Measurements from ENCODE around the gene ZGLP1.
"Not testable (repeated sequence)": the region's sequence is repeated elsewhere in the genome, so short reads cannot be mapped to it uniquely, and the experiment has no call there.

Gene ZGLP1

DNA sequence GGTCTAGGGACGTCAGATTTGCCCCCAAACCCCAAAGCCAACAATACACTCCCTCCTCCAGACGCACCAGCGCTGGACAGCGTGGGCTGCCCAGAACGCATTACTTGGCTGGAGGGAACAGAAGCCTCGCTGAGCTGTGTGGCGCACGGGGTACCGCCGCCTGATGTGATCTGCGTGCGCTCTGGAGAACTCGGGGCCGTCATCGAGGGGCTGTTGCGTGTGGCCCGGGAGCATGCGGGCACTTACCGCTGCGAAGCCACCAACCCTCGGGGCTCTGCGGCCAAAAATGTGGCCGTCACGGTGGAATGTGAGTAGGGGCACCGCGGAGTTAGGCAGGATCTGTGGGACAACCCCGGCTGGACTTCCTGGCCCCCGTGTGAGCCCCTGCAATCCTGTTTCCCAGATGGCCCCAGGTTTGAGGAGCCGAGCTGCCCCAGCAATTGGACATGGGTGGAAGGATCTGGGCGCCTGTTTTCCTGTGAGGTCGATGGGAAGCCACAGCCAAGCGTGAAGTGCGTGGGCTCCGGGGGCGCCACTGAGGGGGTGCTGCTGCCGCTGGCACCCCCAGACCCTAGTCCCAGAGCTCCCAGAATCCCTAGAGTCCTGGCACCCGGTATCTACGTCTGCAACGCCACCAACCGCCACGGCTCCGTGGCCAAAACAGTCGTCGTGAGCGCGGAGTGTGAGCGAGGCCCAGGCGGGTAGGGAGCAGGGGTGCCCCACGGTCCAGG lies 15.8 kb downstream of the ZGLP1 start:
- DNase-seq (ENCODE audit: low spot score): no peak

DNA sequence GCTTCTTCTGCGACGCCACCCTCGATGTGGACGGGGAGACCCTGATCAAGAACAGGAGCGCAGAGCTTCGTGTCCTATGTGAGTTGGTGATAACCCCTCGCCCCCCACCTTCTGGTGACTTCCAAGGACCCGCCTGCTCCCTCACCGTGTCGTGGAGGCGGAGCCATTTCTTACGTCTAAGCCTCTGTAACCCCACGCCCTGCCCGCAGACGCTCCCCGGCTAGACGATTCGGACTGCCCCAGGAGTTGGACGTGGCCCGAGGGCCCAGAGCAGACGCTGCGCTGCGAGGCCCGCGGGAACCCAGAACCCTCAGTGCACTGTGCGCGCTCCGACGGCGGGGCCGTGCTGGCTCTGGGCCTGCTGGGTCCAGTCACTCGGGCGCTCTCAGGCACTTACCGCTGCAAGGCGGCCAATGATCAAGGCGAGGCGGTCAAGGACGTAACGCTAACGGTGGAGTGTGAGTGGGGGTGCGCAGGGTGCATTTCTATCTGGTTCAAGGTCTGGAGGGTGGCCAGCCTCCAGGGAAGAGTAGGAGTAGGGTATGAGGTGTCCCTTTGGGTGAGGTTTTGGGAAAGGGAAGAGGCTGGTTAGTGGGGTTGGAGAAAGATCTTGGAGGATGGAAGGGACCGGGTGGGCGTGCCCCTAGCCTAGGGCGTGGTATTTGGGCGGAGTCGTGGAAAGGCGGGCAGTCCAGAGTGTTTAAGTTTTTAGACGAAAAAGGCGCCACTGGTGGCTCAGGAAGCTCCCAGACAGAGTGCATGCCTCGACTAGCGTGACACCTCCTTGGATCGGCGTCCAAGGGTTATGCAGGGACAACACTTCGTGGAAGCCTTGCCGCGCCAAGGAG lies 16.6 kb downstream of the ZGLP1 start:
- DNase-seq (ENCODE audit: low spot score): no peak

DNA sequence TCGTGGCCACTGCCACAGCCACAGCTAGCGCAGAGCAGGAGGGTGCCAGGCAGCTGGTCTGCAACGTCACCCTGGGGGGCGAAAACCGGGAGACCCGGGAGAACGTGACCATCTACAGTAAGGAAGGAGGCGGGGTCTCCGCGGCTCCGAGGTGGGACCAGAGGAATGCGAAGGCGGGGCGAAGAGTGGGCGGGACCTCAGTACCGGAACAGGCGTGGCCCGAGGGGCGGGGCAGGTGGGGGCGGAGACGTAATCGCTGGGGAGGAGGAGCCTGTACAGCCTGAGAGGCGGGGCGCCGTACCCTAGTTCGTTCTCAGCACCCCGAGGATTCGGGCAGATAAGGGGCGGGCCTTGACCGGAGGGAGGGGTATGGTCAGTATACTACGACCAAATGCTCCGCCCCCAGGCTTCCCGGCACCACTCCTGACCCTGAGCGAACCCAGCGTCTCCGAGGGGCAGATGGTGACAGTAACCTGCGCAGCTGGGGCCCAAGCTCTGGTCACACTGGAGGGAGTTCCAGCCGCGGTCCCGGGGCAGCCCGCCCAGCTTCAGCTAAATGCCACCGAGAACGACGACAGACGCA lies 17.3 kb downstream of the ZGLP1 start:
- peak; percentile 79 for DNase-seq (ENCODE audit: low spot score)

DNA sequence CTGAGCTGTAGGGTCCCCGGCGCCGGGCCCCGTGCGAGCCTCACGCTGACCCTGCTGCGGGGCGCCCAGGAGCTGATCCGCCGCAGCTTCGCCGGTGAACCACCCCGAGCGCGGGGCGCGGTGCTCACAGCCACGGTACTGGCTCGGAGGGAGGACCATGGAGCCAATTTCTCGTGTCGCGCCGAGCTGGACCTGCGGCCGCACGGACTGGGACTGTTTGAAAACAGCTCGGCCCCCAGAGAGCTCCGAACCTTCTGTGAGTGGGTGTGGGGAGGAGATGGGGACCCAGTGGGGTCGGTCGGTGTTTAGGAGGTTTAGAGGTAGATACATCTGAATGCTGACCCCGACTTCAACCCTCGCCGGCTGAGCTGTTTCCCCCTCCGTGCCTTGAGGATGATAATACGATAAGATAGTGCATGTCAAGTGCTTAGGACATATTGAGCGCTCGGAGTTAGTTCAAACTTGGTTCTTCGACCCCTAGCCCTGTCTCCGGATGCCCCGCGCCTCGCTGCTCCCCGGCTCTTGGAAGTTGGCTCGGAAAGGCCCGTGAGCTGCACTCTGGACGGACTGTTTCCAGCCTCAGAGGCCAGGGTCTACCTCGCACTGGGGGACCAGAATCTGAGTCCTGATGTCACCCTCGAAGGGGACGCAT lies 17.9 kb downstream of the ZGLP1 start:
- DNase-seq (ENCODE audit: low spot score): no peak

DNA sequence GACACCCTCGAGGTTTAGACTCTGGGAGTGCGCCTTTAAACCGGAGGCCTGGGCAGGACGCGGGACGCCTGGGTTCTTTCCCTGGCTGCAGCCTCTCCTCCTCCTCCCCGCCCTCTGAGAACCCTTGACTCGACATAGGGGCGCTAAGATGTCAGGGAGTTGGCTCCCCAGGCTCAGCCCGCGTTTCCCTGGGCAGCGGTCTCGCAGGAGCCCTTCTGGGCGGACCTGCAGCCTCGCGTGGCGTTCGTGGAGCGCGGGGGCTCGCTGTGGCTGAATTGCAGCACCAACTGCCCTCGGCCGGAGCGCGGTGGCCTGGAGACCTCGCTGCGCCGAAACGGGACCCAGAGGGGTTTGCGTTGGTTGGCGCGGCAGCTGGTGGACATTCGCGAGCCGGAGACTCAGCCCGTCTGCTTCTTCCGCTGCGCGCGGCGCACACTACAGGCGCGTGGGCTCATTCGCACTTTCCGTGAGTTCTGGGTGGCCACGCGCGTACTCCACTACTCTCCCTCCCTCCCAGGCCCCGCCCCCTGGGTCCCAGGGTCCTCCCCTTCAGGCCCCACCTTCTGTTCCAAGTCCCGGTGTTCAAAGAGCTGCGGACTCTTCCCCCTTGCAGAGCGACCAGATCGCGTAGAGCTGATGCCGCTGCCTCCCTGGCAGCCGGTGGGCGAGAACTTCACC lies 18.6 kb downstream of the ZGLP1 start:
- no peak for DNase-seq (ENCODE audit: low spot score)

DNA sequence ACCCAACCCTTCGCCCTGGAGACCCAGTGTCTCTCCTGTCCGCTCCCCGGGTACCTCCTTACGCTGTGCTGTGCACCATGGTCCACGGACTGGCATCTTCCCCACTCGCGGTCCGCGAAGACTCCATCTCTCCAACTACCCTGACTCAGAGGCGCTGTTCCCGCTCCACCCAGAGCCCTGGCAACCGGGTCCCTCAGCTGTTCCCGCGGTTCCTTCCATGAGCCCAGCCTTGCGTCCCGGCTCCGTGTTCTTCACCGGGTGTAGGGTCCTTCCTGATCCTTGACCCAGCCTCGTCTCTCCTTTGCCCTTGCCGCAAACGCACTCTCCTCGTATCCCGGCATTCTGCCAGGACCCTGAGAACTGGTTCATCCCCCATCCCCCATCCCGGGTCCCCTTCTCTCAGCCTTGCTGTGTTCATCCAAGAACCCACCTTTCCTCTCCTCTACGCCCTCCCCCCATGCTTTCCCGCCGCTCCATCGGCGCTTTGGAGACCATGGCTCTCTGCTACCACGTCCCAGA lies 19.2 kb downstream of the ZGLP1 start:
- DNase-seq (ENCODE audit: low spot score): no peak

DNA sequence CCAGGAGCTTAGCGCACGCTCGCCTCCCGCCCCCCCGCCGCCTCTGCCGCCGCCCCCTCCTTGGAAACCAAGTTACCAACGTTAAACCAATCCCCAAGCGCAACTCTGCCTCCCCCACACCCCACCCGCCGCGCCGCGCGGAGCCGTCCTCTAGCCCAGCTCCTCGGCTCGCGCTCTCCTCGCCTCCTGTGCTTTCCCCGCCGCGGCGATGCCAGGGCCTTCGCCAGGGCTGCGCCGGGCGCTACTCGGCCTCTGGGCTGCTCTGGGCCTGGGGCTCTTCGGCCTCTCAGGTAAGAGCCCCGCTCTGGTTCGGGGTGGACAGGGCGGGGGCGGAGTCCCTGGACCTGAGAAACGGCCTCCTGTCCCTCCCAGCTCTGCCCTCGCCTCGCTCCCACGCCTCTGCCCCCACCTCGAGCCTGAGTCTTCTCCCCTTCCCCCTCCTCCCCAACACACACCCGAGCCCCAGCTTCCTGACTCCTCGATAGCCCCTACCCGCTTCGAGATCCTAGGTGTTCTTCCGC lies 19.7 kb downstream of the ZGLP1 start, which contains the start of gene ICAM5:
Gene ICAM5, plus strand, starts transcription at position 117 of the 521 bp plus-strand sequence. Its CDS starts 92 bp downstream, at position 209.
- no peak for DNase-seq (ENCODE audit: low spot score)

DNA sequence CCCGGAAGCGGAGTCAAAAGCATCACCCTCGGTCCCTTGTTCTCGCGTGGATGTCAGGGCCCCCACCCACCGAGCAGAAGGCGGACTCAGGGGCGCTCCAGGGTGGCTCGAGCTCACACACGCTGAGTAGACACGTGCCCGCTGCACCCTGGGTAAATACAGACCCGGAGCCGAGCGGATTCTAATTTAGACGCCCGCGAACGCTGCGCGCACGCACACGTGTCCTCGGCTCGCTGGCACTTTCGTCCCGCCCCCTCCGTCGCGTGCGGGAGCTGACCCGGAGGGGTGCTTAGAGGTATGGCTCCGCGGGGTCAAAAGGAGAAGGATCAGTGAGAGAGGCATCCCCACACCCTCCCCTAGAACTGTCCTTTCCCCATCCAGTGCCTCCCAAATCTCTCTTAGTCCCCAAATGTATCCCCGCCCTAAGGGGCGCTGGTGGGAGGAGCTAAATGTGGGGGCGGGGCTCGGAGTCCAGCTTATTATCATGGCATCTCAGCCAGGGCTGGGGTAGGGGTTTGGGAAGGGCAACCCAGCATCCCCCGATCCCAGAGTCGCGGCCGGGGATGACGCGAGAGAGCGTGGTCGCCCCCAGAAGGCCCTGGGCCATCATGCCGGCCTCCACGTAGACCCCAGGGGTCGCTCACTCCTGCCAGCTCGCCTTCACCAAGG lies 20.3 kb downstream of the ZGLP1 start:
- DNase-seq (ENCODE audit: low spot score): peak; percentile 67

DNA sequence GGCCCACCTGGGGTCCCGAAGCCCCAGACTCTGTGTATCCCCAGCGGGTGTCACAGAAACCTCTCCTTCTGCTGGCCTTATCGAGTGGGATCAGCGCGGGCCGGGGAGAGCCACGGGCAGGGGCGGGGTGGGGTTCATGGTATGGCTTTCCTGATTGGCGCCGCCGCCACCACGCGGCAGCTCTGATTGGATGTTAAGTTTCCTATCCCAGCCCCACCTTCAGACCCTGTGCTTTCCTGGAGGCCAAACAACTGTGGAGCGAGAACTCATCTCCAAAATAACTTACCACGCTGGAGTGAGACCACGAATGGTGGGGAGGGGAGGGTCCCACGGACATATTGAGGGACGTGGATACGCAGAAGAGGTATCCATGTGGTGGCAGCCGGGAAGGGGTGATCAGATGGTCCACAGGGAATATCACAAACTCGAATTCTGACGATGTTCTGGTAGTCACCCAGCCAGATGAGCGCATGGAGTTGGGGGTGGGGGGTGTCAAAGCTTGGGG lies 20.9 kb downstream of the ZGLP1 start:
- peak; percentile 50 for DNase-seq (ENCODE audit: low spot score)

DNA sequence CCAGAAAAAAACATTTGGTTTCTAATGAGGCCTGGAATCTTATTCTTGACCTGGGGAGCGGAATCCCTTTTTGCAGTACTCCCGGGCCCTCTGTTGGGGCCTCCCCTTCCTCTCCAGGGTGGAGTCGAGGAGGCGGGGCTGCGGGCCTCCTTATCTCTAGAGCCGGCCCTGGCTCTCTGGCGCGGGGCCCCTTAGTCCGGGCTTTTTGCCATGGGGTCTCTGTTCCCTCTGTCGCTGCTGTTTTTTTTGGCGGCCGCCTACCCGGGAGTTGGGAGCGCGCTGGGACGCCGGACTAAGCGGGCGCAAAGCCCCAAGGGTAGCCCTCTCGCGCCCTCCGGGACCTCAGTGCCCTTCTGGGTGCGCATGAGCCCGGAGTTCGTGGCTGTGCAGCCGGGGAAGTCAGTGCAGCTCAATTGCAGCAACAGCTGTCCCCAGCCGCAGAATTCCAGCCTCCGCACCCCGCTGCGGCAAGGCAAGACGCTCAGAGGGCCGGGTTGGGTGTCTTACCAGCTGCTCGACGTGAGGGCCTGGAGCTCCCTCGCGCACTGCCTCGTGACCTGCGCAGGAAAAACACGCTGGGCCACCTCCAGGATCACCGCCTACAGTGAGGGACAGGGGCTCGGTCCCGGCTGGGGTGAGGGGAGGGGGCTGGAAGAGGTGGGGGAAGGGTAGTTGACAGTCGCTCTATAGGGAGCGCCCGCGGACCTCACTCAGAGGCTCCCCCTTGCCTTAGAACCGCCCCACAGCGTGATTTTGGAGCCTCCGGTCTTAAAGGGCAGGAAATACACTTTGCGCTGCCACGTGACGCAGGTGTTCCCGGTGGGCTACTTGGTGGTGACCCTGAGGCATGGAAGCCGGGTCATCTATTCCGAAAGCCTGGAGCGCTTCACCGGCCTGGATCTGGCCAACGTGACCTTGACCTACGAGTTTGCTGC lies 22.5 kb downstream of the ZGLP1 start, which contains the start of gene ICAM4:
Gene ICAM4, plus strand, starts transcription at position 153 of the 935 bp plus-strand sequence. Its CDS starts 58 bp downstream, at position 211.
- no peak for DNase-seq (ENCODE audit: low spot score)

DNA sequence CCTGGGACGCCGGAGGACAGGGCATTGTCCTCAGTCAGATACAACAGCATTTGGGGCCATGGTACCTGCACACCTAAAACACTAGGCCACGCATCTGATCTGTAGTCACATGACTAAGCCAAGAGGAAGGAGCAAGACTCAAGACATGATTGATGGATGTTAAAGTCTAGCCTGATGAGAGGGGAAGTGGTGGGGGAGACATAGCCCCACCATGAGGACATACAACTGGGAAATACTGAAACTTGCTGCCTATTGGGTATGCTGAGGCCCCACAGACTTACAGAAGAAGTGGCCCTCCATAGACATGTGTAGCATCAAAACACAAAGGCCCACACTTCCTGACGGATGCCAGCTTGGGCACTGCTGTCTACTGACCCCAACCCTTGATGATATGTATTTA lies 24.2 kb downstream of the ZGLP1 start:
- DNase-seq (ENCODE audit: low spot score): no peak

DNA sequence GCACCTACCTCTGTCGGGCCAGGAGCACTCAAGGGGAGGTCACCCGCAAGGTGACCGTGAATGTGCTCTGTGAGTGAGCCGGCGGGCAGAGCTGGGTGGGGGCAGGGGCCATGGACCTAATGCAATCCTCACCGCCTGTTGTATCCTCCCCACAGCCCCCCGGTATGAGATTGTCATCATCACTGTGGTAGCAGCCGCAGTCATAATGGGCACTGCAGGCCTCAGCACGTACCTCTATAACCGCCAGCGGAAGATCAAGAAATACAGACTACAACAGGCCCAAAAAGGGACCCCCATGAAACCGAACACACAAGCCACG lies 24.7 kb downstream of the ZGLP1 start:
- no peak for DNase-seq (ENCODE audit: low spot score)

DNA sequence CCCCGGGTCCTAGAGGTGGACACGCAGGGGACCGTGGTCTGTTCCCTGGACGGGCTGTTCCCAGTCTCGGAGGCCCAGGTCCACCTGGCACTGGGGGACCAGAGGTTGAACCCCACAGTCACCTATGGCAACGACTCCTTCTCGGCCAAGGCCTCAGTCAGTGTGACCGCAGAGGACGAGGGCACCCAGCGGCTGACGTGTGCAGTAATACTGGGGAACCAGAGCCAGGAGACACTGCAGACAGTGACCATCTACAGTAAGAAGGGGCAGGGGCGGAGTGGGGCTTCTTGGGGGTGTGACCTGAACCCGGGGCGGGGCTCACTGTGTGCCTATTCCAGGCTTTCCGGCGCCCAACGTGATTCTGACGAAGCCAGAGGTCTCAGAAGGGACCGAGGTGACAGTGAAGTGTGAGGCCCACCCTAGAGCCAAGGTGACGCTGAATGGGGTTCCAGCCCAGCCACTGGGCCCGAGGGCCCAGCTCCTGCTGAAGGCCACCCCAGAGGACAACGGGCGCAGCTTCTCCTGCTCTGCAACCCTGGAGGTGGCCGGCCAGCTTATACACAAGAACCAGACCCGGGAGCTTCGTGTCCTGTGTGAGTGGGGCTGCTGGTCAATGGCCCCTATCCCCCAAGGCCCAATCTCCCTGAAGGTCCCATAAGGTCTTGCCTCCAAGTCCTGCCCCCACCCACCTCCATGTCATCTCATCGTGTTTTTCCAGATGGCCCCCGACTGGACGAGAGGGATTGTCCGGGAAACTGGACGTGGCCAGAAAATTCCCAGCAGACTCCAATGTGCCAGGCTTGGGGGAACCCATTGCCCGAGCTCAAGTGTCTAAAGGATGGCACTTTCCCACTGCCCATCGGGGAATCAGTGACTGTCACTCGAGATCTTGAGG lies 25.3 kb downstream of the ZGLP1 start:
- DNase-seq (ENCODE audit: low spot score): no peak

DNA sequence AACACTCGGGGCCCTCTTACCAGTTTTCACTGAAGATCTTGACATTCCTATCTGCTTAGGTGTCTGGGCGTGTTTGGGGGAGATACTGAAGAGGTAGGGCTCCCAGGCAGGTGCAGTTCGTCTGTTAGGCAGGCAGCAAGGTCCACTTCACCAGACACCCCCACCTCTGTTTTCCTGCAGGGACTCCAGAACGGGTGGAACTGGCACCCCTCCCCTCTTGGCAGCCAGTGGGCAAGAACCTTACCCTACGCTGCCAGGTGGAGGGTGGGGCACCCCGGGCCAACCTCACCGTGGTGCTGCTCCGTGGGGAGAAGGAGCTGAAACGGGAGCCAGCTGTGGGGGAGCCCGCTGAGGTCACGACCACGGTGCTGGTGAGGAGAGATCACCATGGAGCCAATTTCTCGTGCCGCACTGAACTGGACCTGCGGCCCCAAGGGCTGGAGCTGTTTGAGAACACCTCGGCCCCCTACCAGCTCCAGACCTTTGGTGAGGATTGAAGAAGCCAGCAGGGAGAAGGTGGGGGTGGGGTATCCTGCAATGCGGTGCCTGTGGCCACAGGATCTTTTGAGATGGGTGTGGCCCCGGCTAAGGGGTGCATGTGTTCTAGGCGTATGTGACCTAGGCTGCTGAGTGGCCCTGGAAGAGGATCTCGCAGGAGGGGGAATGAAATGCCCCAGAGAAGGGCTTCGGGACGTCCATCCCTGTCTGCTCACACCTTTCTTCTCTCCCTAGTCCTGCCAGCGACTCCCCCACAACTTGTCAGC lies 26.1 kb downstream of the ZGLP1 start:
- no peak for DNase-seq (ENCODE audit: low spot score)

DNA sequence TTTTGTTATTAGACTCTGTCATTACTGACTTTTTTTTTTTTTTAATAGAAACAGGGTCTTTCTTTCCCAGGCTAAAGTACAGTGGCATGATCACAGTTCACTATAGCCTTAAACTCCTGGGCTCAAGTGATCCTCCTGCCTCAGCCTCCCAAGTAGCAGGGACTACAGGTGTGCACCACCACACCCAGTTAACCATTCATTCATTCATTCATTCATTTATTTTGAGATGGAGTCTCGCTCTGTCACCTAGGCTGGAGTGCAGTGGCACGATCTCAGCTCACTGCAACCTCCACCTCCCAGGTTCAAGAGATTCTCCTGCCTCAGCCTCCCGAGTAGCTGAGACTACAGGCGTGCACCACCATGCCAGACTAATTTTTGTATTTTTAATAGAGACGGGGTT lies 27.6 kb downstream of the ZGLP1 start:
- DNase-seq (ENCODE audit: low spot score): not testable (repeated sequence)

DNA sequence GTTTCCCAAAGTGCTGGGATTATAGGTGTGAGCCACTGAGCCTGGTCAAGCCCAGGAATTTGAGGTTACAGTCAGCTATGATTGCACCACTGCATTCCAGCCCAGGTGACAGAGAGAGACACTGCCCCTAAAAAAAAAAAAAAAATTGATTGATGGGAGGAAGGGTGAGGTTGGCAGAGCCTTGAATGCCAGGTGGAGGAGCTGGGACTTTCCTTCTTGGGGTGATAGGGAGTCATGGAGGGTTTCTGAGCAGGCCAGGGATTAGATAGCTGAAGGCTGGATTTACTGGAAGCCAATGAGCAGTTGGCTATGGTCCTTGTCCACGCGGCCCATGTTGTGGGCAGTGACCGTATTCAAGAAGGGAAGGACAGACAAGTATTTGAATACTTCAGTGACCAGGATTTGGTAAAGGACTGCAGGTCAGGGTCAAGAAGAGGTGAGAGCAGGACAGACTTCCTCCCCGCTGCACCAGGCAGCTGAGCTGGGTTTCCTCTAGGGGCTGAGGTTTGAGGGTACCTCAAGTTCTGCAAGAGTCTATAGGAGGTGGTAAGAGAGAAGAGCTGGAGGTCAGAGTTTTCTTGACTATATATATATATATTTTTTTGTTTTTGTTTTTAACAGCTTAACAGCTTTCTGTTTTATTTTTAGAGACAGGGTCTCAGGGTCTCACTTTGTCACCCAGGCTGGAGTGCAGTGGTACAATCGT lies 29.7 kb downstream of the ZGLP1 start:
- no peak for DNase-seq (ENCODE audit: low spot score)

DNA sequence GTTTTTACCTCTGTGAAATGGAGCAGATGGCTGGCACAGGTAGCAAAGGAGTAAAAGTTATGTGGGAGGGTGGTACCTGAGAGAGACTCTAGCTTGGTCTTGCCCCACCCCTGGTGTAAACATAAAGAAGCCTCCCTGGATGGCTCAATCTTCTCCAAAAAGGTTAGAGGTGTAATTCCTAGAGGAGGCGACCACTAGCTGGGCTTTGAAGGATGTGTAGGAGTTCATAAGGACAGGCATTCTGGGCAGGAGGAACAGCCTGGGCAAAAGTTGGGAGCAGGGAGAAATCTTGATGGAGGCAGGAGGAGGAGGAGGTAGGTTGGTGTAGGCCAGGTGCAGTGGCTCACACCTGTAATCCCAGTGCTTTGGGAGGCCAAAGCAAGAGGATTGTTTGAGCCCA lies 30.7 kb downstream of the ZGLP1 start:
- no peak for DNase-seq (ENCODE audit: low spot score)
